ENCODE data around the gene ARID5B. TPM values are rescaled to one million over a fixed set of nuclear protein-coding genes. Genes with fewer than 3 reads are reported as not detected.

The ARID5B gene
- total RNA-seq, 1 donor from 2014 or later: 55.7 TPM

- intact Hi-C loops (cut with micrococcal nuclease): loop anchor here (1.0 kb wide), 1 partner anchor 8 kb away; no protein-coding TSS in a partner anchor
Measured at GRCh38 chr10:61987537-61987936, 86.0 kb downstream of the ARID5B start.

GRCh38 chr10:61987951-61988379 is 86.5 kb downstream of the ARID5B start:
- intact Hi-C loops (cut with micrococcal nuclease): loop anchor here (1.0 to 2.0 kb wide), 11 partner anchors 7 to 1281 kb away; partner anchors contain the start of gene EGR2

- intact Hi-C loops (cut with micrococcal nuclease): loop anchor here (2.0 to 5.0 kb wide), 5 partner anchors 29 to 1279 kb away; no protein-coding TSS in a partner anchor
Measured at GRCh38 chr10:61989995-61990760, 88.7 kb downstream of the ARID5B start.

GRCh38 chr10:61990761-61991135 is 89.2 kb downstream of the ARID5B start:
- intact Hi-C loops (cut with micrococcal nuclease): loop anchor here (5.0 kb wide), 3 partner anchors 647 to 1263 kb away; no protein-coding TSS in a partner anchor

- intact Hi-C loops (cut with micrococcal nuclease): loop anchor here (5.0 kb wide), 3 partner anchors 646 to 1264 kb away; no protein-coding TSS in a partner anchor
Measured at GRCh38 chr10:61991166-61991565, 89.7 kb downstream of the ARID5B start.

- intact Hi-C loops (cut with micrococcal nuclease): loop anchor here (1.0 to 5.0 kb wide), 7 partner anchors 31 to 1265 kb away; no protein-coding TSS in a partner anchor
Measured at GRCh38 chr10:61992059-61992460, 90.6 kb downstream of the ARID5B start.

- intact Hi-C loops (cut with micrococcal nuclease): loop anchor here (1.0 to 5.0 kb wide), 8 partner anchors 32 to 1266 kb away; no protein-coding TSS in a partner anchor
Measured at GRCh38 chr10:61992671-61993668, 91.5 kb downstream of the ARID5B start.

GRCh38 chr10:61993711-61994401 is 92.4 kb downstream of the ARID5B start:
- intact Hi-C loops (cut with micrococcal nuclease): loop anchor here (1.0 to 5.0 kb wide), 10 partner anchors 8 to 1267 kb away; no protein-coding TSS in a partner anchor

- intact Hi-C loops (cut with micrococcal nuclease): loop anchor here (1.0 to 5.0 kb wide), 9 partner anchors 7 to 1267 kb away; no protein-coding TSS in a partner anchor
Measured at GRCh38 chr10:61994405-61995219, 93.1 kb downstream of the ARID5B start.

- intact Hi-C loops (cut with micrococcal nuclease): loop anchor here (1.0 to 2.0 kb wide), 2 partner anchors 8 to 250 kb away; no protein-coding TSS in a partner anchor
Measured at GRCh38 chr10:61995220-61995503, 93.7 kb downstream of the ARID5B start.

- intact Hi-C loops (cut with micrococcal nuclease): no loop called here
Measured at GRCh38 chr10:61998937-61999336, 97.4 kb downstream of the ARID5B start.

- intact Hi-C loops (cut with micrococcal nuclease): no loop called here
Measured at GRCh38 chr10:62000037-62000603, 98.6 kb downstream of the ARID5B start.

GRCh38 chr10:62000726-62001125 is 99.2 kb downstream of the ARID5B start:
- intact Hi-C loops (cut with micrococcal nuclease): no loop called here

GRCh38 chr10:62001898-62002297 is 100.4 kb downstream of the ARID5B start:
- intact Hi-C loops (cut with micrococcal nuclease): loop anchor here (1.0 kb wide), 1 partner anchor 8 kb away; no protein-coding TSS in a partner anchor

GRCh38 chr10:62002753-62003152 is 101.3 kb downstream of the ARID5B start:
- intact Hi-C loops (cut with micrococcal nuclease): loop anchor here (1.0 kb wide), 1 partner anchor 8 kb away; no protein-coding TSS in a partner anchor

- intact Hi-C loops (cut with micrococcal nuclease): loop anchor here (2.0 kb wide), 1 partner anchor 17 kb away; no protein-coding TSS in a partner anchor
Measured at GRCh38 chr10:62004042-62004441, 102.5 kb downstream of the ARID5B start.

- intact Hi-C loops (cut with micrococcal nuclease): loop anchor here (2.0 kb wide), 1 partner anchor 16 kb away; no protein-coding TSS in a partner anchor
Measured at GRCh38 chr10:62005281-62005680, 103.8 kb downstream of the ARID5B start.

- intact Hi-C loops (cut with micrococcal nuclease): loop anchor here (2.0 kb wide), 1 partner anchor 15 kb away; no protein-coding TSS in a partner anchor
Measured at GRCh38 chr10:62005687-62006086, 104.2 kb downstream of the ARID5B start.

- intact Hi-C loops (cut with micrococcal nuclease): no loop called here
Measured at GRCh38 chr10:62007145-62007544, 105.6 kb downstream of the ARID5B start.
